ENCODE data around the gene CRNN. TPM values are rescaled to one million over a fixed set of nuclear protein-coding genes. Genes with fewer than 3 reads are reported as not detected.

Gene CRNN
- total RNA-seq, 2 donors from 2014 or later, result not detected

DNA sequence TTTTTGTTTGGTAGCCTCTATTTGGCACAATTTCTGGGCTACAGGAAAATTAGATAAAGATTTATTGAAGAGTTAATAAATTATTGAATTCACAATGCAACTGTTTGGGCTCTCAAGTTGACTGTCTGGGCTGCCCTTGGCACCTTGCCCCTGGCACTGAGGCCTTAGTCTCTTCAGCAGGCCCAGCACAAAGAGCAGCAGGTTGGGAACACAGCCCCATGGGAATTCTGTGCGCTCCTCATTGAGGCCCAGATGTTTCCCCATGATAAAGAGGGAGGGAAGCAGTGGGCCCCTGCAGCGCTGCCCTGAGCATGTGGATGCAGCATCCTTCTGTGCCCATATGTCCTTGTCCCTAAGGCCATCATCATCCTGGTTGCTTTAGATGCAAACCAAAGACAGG, 2.9 kb downstream of the CRNN start:
- peaks cover 89% of the 10 kb centered on the region for H3K9me3 Mint-ChIP-seq
- no peaks in the 10 kb centered on the region for H3K4me1 ChIP-seq (ENCODE audit: control insufficient read depth, insufficient read depth, low read length)

GRCh38 chr1:152410599-152410998, 3.5 kb downstream of the CRNN start:
- H3K4me3 Mint-ChIP-seq, result no peak overlapping the region
- Histone ChIP-seq H3K27me3 (ENCODE audit: control insufficient read depth, insufficient read depth, low read length, poor library complexity, severe bottlenecking) (no peaks in the 10 kb centered on the region), H3K9me3 (ENCODE audit: control insufficient read depth, low read length) (peaks cover 63% of the 10 kb centered on the region), H3K9ac (ENCODE audit: extremely low read depth, low read length, poor library complexity, severe bottlenecking) (no peak overlapping the region), H3K27ac (ENCODE audit: low read depth, low read length) (no peak overlapping the region), H3K4me3 (ENCODE audit: low read length) (no peak overlapping the region), H3K4me1 (ENCODE audit: control insufficient read depth, insufficient read depth, low read length) (no peaks in the 10 kb centered on the region), H3K36me3 (ENCODE audit: control insufficient read depth, insufficient read depth, low read length) (no peaks in the 10 kb centered on the region)
- no peaks in the 10 kb centered on the region for H3K4me1 Mint-ChIP-seq
- H3K36me3 Mint-ChIP-seq (ENCODE audit: low read depth), result peaks cover 3% of the 10 kb centered on the region
- peaks cover 88% of the 10 kb centered on the region for H3K9me3 Mint-ChIP-seq
- no peak overlapping the region for H3K27ac Mint-ChIP-seq
- no peak for DNase-seq
- H3K27me3 Mint-ChIP-seq (ENCODE audit: insufficient read depth), result no peaks in the 10 kb centered on the region
- 82 to 90% methylated on average over 5 to 7 of the region's 7 CpGs for WGBS, 2 experiments (ENCODE audit: insufficient coverage in 1 of 2, insufficient read length in 1 of 2)
- no peak for TF ChIP-seq CTCF (conservative IDR thresholded peaks at IDR 0.05)

More for the DNA sequence above, 2.9 kb downstream of the CRNN start:
- no peak overlapping the region for H3K9ac ChIP-seq (ENCODE audit: extremely low read depth, low read length, poor library complexity, severe bottlenecking)
- Mint-ChIP-seq H3K4me1 (no peaks in the 10 kb centered on the region), H3K36me3 (ENCODE audit: low read depth) (peaks cover 3% of the 10 kb centered on the region), H3K4me3 (no peak overlapping the region), H3K27ac (no peak overlapping the region), H3K27me3 (ENCODE audit: insufficient read depth) (no peaks in the 10 kb centered on the region)
- no peak for TF ChIP-seq CTCF (conservative IDR thresholded peaks at IDR 0.05)
- no peak overlapping the region for H3K4me3 ChIP-seq (ENCODE audit: low read length)
- H3K27me3 ChIP-seq (ENCODE audit: control insufficient read depth, insufficient read depth, low read length, poor library complexity, severe bottlenecking), result no peaks in the 10 kb centered on the region
- no peak overlapping the region for H3K27ac ChIP-seq (ENCODE audit: low read depth, low read length)
- H3K9me3 ChIP-seq (ENCODE audit: control insufficient read depth, low read length), result peaks cover 66% of the 10 kb centered on the region
- no peaks in the 10 kb centered on the region for H3K36me3 ChIP-seq (ENCODE audit: control insufficient read depth, insufficient read depth, low read length)
- DNase-seq, result no peak
- WGBS, 2 experiments (ENCODE audit: insufficient coverage in 1 of 2, insufficient read length in 1 of 2), result 51% methylated on average over 2 of the region's 2 CpGs; no CpG with 5 or more reads in 1 of the 2 experiments

DNA sequence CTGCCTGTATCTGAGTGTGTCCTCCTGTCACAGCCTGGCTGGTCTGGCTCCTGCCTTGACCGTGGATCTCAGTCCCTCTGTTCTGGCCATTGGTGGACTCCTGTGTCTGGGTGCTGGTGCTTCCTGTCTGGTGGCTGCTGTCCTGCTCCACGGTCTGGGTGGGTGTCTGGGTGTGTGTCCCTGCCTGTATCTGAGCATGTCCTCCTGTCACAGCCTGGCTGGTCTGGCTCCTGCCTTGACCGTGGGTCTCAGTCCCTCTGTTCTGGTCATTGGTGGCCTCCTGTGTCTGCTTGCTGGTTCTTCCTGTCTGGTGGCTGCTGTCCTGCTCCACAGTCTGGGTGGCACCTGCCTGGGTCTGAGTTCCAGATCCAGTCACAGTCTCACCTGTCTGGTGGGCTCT, 4.0 kb downstream of the CRNN start:
- H3K9ac ChIP-seq (ENCODE audit: extremely low read depth, low read length, poor library complexity, severe bottlenecking), result no peak overlapping the region
- H3K27me3 ChIP-seq (ENCODE audit: control insufficient read depth, insufficient read depth, low read length, poor library complexity, severe bottlenecking), result no peaks in the 10 kb centered on the region
- no peak overlapping the region for H3K4me3 ChIP-seq (ENCODE audit: low read length)
- DNase-seq, result no peak
- Mint-ChIP-seq H3K27ac (no peak overlapping the region), H3K9me3 (peaks cover 87% of the 10 kb centered on the region), H3K27me3 (ENCODE audit: insufficient read depth) (no peaks in the 10 kb centered on the region), H3K36me3 (ENCODE audit: low read depth) (peaks cover 3% of the 10 kb centered on the region), H3K4me1 (no peaks in the 10 kb centered on the region), H3K4me3 (no peak overlapping the region)
- no peak for TF ChIP-seq CTCF (conservative IDR thresholded peaks at IDR 0.05)
- no peak overlapping the region for H3K27ac ChIP-seq (ENCODE audit: low read depth, low read length)
- H3K9me3 ChIP-seq (ENCODE audit: control insufficient read depth, low read length), result peaks cover 59% of the 10 kb centered on the region
- WGBS, 2 experiments (ENCODE audit: insufficient coverage in 1 of 2, insufficient read length in 1 of 2), result 73 to 81% methylated on average over 3 of the region's 3 CpGs
- no peaks in the 10 kb centered on the region for H3K4me1 ChIP-seq (ENCODE audit: control insufficient read depth, insufficient read depth, low read length)
- no peaks in the 10 kb centered on the region for H3K36me3 ChIP-seq (ENCODE audit: control insufficient read depth, insufficient read depth, low read length)
